Mesenteric fat pad (tissue), 1 donor: ENCODE data around the gene KCNJ12. TPM values are rescaled to one million over a fixed set of nuclear protein-coding genes. Genes with fewer than 3 reads are reported as not detected.
A peak's percentile ranks its signal among the peaks of the same experiment; 100 is the strongest.
"Not testable (repeated sequence)": the region's sequence is repeated elsewhere in the genome, so short reads cannot be mapped to it uniquely, and the experiment has no call there.

Source experiments
- DNase-seq: peaks from one replicate; pipeline ENCODE4 v3.0.0-alpha.2; 2020; ENCODE audit warnings: low spot score
- long read RNA-seq: library from polyadenylated mRNA; unstranded; transcript quantifications from one replicate; pipeline ENCODE4 v2.0.0, GENCODE V29; 2020
- total RNA-seq: library from RNA; stranded (reverse); fragmentation: NEBNext Ultra II Directional; extraction: Animal tissue kit (Norgen Biotek cat#: 25700); gene quantifications from one replicate; pipeline ENCODE4 v1.2.1, GENCODE V29; 2021
- donor health status: DM: yes; HTN: yes; CAD: no.

Gene KCNJ12
- 2.5 TPM for total RNA-seq
- long read RNA-seq, partial matches to known transcripts: 1 of 2 reads
- long read RNA-seq, other reads (novel, unspliced or antisense): 1 of 2 reads

DNA sequence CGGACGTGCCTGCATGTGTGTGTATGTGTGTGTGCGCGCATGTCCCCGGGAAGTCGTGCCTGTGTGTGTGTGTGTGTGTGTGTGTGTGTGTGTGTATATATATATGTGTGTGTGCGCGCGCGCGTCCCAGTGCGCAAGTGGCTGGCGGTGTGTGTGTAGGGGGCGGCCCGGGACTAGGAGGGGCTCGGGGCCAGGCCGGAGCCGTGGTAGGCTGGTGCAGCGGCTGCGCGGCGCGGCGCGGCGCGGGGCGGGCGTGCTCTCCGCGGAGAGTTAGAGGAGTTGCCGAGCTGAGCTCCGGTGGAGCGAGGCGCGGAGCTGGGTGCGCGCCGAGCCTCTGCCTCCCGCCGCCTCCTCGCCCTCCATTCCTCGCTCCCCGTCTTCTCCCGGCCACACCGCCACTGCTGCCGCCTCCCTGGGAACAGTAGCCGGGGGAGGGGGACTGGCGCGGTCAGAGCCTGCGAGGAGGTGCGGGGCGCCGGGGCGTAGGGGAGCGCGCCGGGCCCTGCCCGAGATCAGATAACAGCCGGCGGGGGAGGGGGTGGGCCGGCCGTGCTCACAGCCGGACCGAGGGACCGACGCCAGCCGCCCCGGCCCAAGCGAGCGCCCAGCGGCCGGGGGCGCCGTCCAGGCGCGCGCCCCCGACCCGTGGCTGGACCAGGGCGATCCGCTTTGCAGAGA, at the start of gene KCNJ12:
TSS of gene KCNJ12 (plus strand) at position 277 of the 678 bp plus-strand sequence. CDS start 38,986 bp downstream, outside the sequence.
- DNase-seq: no peak

DNA sequence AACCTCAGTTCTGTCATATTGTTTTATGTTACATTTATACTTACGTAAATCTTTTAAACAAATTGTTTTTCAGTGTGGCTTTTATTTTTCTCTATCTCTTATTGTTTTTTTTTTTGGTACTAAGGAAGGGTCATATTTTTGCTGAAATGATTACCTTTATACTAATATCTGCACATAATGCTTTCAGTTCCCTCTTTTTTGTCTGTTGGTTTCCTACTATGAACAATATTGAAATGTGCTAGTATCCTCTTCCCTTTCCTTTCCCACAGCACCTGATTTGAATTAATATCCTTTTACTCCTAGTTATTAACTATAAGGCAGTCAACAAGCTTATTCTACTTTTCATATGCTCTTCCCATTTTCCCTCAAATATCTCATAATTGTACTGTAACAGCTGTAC, 48.2 kb upstream of the KCNJ12 start:
- DNase-seq: not testable (repeated sequence)

DNA sequence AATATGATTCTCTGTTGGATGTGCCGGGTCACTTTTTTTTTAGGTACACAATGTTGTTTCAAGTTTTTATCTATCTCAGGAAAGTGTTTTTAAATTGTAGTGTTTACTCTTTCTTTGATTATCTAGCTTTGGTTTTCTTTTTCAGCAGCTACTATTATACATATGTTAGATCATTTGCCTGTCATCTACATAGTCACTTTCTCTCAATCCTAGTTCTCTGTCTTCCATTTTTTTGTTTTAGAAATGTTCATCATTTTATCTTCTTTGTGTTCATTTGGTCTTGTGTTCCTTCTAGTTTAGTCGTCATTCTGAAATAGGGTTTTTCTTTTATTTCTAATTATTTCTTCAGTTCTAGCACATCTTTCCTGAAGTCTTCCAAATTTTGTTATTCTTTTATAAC, 47.4 kb upstream of the KCNJ12 start:
- DNase-seq: not testable (repeated sequence)

DNA sequence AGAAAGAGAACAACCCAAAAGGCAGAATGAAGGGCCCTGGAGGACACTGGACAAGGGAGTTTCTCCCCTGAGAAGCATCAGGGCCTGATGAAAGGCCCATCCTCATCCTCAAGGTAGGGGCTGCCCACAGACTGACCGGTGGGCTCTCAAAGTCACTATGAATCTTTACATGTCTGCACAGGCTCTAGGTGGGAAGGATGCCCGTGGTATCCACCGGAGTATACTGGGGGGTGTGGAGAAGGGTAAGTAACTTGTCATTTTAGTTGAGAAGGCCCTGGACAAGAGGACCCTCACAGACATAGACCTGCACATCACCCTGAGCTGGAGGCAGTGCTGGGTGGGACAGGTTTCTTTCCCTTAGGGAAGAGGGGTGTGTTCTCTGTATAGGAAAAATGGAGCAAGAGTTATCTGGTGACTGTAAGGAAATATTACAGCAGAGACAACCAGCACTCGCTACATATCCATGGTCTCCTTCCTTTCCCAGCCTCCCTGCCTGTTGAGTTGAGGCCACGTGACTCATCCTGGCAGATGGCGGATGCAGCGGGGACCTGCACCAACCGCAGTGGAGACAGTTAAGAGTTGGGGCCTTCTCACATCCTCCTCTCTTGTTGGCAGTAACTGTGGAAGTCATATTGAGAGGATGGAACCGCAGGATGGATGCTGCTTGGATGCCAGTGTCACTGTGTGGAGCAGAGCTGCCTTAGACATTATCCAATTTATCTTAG, 45.6 kb upstream of the KCNJ12 start:
- DNase-seq: peak; percentile 78

DNA sequence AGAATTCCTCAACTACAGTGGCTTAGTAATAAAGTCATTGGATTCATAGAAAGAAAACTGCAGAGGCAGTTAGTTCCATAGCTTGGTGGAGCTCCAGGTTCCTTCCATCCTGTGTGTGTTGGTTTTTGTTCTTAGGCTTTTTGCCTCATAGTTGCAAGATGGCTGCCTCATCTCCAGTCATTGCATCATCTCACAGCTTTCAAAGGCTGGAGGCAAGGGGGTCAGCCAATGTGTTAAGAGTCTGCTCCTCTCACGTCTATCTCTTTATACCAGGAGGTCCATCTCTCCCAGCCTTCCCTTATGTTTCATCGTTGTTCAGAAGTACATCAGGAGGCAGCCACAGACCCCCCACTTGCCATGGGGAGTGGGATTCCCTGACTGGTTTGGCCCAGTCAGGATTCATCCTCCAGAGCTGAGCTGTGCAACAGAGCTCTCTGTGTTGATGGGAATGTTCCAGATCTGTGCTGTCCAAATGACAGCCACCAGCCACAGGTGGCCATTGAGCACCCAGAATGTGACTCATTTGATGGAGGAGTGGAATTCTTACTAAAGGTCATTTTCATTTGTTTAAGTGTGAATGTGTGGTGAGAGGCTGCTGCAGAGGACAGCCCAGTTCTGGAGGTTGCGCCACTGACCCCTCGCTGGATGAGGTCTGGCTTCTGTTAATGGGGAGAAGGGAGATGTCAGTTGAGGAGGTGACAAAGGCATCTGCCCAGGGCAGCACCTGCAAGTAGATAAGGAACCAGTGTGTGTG, 39.4 kb upstream of the KCNJ12 start:
- peak; percentile 39 for DNase-seq

DNA sequence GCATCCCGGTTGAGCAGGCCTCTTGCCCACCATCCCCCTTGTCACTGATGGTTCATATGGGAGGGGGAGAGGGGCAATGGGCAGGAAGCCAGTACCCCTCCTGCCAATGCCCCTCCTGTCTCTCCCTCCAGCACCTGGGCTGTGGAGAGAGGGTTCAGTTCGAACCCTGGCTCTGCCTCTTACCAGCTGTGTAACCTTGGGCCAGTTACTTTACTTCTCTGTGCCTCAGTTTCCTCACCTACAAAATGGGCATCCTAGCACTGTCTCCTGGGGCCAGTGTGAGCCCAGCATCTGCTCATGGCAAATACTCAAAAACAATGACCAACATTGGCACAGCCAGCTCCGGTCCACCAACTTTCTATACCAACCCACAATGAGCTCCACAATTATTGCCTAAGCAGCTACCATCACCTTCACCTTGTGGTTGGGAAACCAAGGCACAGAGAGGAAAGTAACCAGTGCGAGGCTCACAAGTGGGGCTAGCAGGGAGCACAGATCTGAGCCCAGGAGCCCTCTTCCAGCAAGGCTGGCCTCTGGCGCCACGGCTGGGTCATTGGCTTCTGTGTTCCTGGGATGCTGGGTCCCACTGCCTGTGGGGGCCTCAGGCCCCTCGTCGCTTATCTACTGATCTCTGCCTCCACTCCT, 38.1 kb upstream of the KCNJ12 start:
- DNase-seq: peak; percentile 86

DNA sequence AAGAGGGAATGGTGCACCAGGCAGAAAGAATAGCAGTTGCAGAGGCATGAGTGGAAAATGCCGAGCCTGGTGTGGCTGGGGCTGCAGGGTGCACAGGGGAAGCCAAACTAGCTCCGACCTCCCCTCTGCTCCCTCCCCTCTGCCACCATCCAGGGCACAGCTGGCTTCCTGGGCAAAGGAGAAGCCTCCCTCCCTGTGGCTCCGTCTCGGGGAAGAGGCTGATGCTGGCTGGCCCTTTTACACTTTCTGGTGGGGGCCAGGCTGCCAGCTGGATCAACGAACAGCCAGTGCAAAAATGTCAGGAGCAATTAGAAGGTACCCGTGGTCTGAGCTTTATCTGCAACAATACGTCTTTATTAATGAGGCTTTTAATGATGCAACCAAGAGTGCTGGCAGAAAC, 37.1 kb upstream of the KCNJ12 start:
- DNase-seq: peak; percentile 83

DNA sequence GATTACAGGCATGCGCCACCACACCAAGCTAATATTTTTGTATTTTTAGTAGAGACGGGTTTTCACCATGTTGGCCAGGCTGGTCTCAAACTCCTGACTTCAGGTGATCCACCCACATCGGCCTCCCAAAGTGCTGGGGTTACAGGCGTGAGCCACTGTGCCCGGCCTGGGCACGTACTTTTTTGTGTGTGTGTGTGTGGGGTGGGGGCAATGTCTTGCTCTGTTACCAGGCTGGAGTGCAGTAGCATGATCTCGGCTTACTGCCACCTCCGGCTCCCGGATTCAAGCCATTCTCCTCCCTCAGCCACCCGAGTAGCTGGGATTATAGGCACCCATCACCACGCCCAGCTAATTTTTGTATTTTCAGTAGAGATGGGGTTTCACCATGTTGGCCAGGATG, 36.6 kb upstream of the KCNJ12 start:
- peak; percentile 64 for DNase-seq

DNA sequence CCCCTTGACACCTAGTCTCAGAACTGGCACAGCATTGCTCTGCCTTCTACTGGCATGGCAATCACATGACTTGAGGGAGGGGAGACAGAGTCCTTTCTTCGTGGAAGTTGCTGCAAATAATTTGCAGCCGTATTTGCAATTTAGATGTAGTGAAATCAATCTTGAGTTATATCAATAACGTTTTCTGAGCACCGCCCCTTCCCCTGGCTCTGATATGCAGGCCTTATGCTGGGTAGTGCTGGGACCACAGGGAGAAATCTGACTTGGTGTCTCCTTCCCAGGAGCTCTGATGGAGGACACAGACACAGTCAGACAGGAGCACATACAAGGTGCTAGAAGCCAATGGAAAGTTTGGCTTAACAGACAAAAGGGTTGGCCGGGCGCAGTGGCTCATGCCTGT, 35.8 kb upstream of the KCNJ12 start:
- DNase-seq: not testable (repeated sequence)

DNA sequence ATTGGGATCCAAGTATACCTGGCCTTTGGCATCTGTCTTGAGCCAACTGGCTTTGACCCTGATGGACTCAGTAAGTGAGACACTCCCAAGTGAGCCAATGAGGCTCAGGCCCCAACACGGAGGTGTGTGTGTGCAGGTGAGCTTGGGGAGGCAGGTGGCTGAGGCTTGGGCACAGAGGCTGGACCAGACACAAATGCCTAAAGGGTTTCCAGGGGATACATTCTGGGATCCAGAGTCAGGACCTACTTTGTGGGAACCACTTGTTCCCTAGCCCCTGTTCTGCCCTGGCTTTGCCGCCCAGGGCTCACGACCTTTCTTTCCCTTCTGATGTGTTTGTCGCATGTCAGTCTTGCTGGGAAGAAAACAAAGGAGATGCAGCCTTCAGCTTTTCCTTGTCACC, 34.9 kb upstream of the KCNJ12 start:
- not testable (repeated sequence) for DNase-seq

DNA sequence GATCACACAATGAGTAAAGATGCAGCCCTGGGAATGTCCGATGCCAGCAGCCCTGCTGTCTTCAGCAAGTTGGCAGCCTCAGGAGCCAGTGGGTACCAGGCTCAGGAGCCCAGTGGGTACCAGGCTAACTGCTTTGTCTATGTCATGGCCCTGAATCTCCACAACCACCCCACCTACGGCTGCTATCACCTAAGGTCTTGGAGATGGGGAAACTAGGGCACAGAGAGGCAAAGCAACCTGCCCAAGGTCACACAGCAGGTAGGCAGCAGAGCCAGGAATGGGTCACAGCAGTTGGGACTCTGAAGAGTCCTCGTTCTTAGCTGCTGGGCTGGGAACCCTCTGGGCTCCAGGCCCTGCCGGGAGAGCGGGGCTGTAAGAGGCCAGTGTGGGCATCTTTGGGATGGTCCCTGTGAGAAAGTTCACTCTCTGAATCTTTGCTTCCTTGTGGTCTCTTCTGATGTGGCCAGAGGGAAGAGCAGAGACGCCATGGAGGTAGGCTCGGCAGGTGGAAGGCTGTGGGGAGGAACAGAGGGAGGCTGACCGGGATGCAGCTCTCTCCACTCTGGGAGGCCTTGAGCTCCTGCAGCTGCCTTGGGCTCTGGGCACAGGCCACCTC, 34.1 kb upstream of the KCNJ12 start:
- not testable (repeated sequence) for DNase-seq

DNA sequence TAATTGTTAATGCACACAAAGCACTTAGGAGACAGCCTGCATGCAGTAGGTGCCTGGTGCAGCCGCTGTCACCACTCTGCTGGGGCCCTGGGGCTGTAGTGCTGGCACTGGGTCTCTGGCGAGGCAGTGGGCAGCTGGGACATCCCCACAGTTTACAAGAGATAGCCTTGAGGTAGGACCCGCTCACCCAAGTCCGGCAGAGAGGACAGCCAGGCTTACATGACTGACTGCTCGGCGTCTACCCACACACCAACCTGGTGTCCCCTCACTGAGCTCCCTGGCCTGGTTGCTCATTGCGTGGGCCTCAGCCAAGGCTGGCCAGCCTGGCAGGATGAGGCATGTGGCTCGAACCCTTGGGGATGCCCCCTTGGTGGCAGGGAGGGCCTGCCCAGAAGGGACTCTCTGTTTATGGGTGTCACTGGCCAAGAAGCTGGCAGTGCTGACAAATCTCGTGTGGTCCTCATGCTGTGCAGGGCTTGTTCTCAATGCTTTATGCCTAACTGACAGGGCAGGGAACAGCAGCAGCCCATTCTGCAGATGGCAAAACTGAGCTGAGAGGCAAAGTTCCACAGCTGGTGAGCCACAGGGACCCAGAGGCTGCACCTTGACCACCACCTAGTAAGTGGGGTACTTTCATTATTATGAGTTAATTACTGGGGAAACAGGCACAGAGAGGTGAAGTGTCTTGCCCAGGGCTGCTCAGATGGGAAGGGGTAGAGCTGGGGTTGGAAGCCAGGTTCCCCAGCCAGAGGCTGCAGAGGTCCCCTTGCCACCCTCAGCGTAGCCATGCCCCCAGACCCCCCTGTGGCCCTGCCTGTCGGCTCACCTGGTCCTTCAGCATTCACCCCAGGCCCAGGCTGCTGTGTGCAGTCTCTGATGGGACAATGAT, 32.9 kb upstream of the KCNJ12 start:
- peak; percentile 86 for DNase-seq

DNA sequence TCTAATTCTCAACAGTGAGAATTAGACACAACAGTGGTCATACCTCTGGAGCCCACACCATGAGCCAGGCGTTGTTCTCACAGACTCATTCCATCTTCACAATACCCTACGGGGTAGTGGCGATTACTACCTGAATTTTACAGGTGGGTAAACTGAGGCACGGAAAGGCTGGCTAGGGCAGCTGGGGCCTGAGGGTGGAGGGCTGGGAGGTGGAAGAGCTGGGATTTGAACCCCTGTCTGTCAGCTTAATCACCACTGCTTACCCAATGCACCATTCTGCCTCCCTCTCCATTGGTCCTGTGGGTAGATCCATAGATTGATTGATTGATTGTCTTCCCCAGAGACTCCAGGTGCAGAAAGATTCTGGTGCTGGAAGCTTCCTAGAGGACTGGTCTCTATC, 31.4 kb upstream of the KCNJ12 start:
- not testable (repeated sequence) for DNase-seq

DNA sequence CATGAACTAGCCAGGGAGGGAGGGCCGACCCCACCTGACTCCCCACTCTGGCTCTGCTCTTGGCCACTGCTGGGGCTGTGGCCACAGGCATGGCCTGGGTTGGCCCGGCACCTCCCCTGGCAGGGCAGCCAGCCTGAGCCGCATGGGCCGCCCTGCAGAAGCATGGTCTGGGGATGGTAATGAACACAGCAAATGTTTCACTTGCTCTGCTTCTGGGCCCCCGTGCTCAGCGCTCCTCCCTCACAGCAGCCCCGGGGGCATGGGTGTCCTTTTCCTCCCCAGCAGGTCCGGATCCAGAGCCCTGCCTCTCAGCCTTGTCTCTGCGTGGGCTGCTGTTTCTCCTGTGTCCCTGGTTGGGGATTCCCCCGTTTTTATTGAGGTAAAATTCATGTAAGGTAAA, 30.9 kb upstream of the KCNJ12 start:
- DNase-seq: peak; percentile 86

DNA sequence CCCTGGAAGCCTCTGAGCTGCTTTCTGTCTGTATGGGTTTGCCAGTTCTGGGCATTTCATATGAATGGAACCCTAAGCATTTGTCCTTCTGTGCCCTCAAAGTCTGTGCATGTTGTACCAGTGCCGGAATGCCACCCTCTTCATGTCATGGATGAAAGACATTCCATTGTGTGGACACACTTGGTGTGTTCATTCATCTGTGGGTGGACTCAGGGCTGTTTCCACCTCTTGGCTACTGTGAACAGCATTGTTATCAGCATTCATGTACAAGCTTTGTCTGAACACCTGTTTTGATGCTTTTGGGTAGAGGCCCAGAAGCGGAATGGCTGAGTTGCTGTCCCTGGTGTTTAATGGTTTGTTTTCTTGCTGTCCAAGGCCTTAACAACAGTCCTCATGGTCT, 30.1 kb upstream of the KCNJ12 start:
- not testable (repeated sequence) for DNase-seq

DNA sequence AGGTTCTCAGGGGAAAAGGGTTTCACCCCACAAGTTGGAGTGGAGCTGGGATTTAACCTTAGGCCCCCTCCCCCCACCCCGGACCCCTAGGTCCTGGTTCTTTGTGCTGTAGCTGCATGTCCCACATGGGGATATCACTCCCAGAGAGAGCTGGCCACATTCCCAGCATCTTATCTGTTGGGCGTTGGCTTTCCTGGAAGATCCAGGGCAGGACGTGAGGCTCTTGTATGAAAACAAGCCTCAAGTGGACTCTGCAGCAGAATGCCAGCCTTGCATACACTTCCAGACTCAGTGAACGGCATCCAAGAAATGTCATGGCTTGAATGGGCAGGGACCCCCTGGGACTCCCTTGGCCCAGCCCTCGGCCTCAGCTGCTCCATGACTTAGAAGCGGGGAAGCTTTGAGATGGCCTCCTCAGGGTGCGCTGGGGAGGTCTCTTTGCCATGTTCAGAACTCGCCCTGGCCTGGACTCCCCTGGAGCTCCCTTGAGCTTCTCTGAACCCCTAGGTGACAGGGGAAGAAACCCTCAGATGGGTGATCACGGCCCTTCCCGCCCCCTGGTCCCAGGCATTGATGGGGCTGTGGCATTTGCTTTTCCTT, 29.4 kb upstream of the KCNJ12 start:
- peak; percentile 83 for DNase-seq

DNA sequence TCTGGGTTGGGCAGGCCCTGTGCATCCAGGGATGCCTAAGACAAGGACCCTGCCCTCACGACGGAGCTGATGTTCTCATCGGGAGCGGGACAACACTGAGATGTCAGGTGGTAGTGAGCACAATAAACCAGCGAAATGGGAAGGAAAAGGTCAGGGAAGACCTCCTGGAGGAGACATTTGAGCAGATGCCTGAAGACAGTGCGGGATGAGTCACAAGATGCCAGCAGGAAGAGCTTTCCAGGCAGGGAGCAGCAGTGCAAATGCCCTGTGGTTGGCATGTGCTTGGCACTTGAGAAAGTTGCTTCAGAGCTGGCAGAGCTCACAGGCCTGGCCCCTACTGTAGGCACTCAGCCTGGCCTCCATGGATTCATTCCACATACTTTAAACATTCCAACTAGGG, 28.5 kb upstream of the KCNJ12 start:
- DNase-seq: not testable (repeated sequence)

DNA sequence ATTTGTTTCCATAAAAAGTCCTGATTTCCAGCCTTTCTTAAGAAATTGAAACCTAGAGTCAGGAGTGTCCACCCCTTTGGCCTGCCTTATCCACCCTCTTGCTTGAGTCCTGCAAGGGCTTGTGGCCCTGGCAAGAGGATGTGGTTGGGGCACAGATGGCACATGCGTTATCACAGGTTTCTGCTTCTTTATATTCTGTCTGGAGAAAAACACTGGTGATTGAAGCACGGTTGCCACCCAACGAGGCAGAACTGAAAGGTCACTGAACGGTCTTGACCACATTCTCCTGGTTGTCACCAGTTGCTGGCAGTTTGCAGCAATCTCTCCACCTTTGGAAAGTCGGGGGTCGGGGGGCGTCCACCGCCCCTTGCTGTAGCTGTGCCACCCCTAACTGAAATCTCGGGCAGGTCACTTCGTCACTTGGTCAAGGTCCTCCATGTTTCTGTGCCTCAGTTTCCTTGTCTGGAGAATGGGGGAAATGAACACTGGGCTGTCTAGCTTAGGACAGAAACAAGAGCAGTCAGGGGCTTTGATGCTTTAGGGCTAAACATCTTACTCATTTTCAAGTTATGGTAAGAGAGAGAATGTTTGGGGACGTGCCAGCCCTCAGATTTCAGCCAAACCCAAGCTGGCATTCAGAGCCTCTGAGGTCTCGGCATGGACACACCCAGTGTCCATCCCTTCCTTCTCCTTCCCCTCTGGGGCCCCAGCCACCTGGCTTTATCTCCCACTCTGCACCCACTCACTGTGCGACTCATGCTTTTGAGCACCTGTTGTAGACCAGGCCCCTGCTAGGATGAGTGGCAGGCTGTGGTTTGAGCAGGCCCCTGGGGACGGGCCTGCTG, 27.9 kb upstream of the KCNJ12 start:
- peak; percentile 80 for DNase-seq

DNA sequence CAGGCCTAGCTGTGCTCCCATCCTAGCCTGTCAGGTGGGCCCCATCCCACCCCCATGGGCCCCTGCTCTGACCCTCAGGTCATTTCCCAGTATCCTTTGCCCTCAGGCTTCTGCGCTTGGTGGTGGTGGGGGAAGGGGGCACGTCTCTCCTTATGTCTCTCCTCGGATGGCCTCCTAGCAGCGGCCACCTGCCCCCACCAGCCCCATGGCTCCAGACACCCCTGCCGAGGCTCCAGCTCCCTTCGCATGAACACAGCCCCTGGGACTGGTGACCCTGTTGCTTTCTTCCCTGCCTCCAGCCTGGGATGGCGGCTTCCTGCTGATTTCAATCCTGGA, 27.3 kb upstream of the KCNJ12 start:
- DNase-seq: peak; percentile 82
